Panc1 (cell line): ENCODE measurements around the gene IGF1R.

Experiments
- POLR2AphosphoS5 ChIP-seq: IDR thresholded peaks from 2 replicates; pipeline ENCODE4 v1.6.1; 2012; ENCODE audit warnings: mild to moderate bottlenecking, low read depth, low read length, moderate library complexity
- TF ChIP-seq, protein P1 (sequence below): fragments of 450-650 bp; IDR thresholded peaks from 2 replicates; pipeline ENCODE4 v1.5.1; 2017; ENCODE audit warnings: mild to moderate bottlenecking
- TF ChIP-seq, protein P2 (sequence below), 2 experiments: IDR thresholded peaks; 2 replicates each; pipeline ENCODE4 v1.6.1; 2011 to 2012; ENCODE audit warnings: low read depth in 2 of 2, control low read depth in 1 of 2, low read length in 1 of 2, mild to moderate bottlenecking in 1 of 2, moderate library complexity in 1 of 2; ENCODE audit not compliant: insufficient read depth in 1 of 2

DNA sequence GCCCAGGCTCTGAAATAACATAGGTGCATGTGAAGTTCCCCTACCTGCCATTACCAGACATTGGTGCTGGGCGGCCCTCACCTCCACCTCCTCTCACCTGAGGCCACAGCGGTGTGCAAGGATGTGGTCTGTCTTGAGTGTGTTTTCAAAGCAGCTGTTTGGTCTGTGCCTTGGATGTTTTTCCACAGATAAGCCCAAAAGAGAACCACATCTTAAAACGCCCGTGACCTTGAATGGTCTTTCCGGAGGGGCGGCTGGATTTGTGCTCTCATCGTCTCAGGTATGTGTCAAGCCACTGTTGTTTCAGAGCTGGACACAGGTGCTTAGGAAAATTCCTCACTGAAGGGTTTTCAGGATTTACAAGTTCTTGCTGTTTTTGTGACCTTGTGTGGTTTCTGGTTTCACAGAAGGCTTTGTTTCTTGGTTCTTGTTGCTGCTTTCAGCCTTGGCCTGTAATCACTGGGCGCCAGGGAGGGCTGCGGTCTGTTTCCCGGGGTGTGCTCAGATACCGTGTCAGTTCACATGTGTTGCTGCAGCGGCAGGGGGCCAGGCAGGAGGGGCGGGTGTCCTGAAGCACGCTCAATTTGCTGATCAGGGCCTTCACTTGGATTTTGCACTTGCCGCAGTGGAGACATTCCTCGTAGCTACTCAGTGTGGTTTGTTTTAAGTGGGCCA is 128.4 kb downstream of the IGF1R start:
- TF ChIP-seq, protein P1, sequence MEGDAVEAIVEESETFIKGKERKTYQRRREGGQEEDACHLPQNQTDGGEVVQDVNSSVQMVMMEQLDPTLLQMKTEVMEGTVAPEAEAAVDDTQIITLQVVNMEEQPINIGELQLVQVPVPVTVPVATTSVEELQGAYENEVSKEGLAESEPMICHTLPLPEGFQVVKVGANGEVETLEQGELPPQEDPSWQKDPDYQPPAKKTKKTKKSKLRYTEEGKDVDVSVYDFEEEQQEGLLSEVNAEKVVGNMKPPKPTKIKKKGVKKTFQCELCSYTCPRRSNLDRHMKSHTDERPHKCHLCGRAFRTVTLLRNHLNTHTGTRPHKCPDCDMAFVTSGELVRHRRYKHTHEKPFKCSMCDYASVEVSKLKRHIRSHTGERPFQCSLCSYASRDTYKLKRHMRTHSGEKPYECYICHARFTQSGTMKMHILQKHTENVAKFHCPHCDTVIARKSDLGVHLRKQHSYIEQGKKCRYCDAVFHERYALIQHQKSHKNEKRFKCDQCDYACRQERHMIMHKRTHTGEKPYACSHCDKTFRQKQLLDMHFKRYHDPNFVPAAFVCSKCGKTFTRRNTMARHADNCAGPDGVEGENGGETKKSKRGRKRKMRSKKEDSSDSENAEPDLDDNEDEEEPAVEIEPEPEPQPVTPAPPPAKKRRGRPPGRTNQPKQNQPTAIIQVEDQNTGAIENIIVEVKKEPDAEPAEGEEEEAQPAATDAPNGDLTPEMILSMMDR = no peak
- TF ChIP-seq POLR2AphosphoS5 = no peak
- TF ChIP-seq, protein P2, sequence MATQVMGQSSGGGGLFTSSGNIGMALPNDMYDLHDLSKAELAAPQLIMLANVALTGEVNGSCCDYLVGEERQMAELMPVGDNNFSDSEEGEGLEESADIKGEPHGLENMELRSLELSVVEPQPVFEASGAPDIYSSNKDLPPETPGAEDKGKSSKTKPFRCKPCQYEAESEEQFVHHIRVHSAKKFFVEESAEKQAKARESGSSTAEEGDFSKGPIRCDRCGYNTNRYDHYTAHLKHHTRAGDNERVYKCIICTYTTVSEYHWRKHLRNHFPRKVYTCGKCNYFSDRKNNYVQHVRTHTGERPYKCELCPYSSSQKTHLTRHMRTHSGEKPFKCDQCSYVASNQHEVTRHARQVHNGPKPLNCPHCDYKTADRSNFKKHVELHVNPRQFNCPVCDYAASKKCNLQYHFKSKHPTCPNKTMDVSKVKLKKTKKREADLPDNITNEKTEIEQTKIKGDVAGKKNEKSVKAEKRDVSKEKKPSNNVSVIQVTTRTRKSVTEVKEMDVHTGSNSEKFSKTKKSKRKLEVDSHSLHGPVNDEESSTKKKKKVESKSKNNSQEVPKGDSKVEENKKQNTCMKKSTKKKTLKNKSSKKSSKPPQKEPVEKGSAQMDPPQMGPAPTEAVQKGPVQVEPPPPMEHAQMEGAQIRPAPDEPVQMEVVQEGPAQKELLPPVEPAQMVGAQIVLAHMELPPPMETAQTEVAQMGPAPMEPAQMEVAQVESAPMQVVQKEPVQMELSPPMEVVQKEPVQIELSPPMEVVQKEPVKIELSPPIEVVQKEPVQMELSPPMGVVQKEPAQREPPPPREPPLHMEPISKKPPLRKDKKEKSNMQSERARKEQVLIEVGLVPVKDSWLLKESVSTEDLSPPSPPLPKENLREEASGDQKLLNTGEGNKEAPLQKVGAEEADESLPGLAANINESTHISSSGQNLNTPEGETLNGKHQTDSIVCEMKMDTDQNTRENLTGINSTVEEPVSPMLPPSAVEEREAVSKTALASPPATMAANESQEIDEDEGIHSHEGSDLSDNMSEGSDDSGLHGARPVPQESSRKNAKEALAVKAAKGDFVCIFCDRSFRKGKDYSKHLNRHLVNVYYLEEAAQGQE (IDR thresholded peaks at IDR 0.05; ENCODE audit: insufficient read depth in 1 of 2, low read depth in 2 of 2, low read length in 1 of 2) = no peak
